ENCODE results near the gene ATP5PB.

- no peak for TF ChIP-seq GATA2 (IDR thresholded peaks at IDR 0.05; ENCODE audit: low read depth, low read length)
- TF ChIP-seq GATA3 (IDR thresholded peaks at IDR 0.05; ENCODE audit: low read depth, low read length) = no peak
These were observed 6.4 kb downstream of the ATP5PB start for GRCh38 chr1:111455642-111456031.

All from SH-SY5Y (cell line).